Prostate gland (tissue), 2 donors: Measurements from ENCODE around the gene BDH1.

ENCODE experiments used
- POLR2A ChIP-seq: fragments of 450-650 bp; IDR thresholded peaks from one replicate; pipeline ENCODE4 v1.6.1; 2016; ENCODE audit warnings: antibody characterized with exemption, mild to moderate bottlenecking
- TF ChIP-seq, protein P1 (sequence below), 4 experiments: fragments of 200-600 bp in 2 of 4; fragments of 450-650 bp in 2 of 4; sonication (generic) in 2 of 4; IDR thresholded peaks; 1 replicate in 3 of 4; 2 replicates in 1 of 4; pipeline ENCODE4 v1.5.1; 2016 to 2019; ENCODE audit warnings: antibody characterized with exemption in 4 of 4, mild to moderate bottlenecking in 2 of 4, moderate library complexity in 2 of 4

DNA sequence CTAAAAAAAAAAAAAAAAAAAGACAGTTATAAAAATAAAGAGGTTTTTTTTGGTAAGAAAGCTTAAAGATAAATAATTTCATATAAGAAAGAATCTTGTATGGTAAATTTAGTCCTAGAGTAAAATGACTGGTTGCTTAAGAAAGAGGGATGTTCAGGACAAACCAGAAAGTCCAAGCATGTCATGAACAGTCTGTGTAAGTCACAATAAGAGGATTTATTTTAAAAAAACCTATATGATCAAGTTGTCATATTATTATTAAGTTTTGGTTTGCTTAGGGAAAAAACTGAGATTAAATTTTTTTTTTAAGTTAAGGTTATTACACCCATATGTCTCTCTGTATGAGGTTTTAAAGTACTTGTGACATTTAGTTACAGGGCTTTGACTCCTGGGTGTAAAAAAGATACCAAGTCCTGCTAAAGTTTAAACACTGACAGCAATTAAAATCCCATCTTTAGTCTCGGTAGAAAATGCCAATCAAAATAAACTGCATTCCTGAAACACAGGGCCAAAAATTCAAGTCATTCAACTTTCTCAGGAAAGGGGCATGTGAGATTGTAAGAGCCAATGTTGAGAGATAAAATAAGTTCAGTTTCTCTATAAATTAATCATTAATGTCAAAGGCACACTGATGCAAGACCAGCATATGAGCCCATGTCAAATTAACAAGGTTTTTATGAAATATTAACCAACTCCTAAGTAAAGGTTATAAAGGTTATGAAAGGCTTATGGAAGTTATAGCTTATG lies 8.5 kb upstream of the BDH1 start:
- no peak for TF ChIP-seq POLR2A
- TF ChIP-seq, protein P1, sequence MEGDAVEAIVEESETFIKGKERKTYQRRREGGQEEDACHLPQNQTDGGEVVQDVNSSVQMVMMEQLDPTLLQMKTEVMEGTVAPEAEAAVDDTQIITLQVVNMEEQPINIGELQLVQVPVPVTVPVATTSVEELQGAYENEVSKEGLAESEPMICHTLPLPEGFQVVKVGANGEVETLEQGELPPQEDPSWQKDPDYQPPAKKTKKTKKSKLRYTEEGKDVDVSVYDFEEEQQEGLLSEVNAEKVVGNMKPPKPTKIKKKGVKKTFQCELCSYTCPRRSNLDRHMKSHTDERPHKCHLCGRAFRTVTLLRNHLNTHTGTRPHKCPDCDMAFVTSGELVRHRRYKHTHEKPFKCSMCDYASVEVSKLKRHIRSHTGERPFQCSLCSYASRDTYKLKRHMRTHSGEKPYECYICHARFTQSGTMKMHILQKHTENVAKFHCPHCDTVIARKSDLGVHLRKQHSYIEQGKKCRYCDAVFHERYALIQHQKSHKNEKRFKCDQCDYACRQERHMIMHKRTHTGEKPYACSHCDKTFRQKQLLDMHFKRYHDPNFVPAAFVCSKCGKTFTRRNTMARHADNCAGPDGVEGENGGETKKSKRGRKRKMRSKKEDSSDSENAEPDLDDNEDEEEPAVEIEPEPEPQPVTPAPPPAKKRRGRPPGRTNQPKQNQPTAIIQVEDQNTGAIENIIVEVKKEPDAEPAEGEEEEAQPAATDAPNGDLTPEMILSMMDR (IDR thresholded peaks at IDR 0.05), result no peak
